HL-60 (cell line): ENCODE measurements around the gene VPS13C.

Source experiments
- POLR2AphosphoS5 ChIP-seq: IDR thresholded peaks from 2 replicates; pipeline ENCODE4 v1.6.1; 2012; ENCODE audit warnings: low read depth
- TF ChIP-seq, protein P1 (sequence below): IDR thresholded peaks from one replicate; pipeline ENCODE4 v1.5.1; 2011; ENCODE audit warnings: low read length, control low read depth, inconsistent platforms; ENCODE audit not compliant: insufficient read depth
- TF ChIP-seq, protein P2 (sequence below): IDR thresholded peaks from 2 replicates; pipeline ENCODE4 v1.6.1; 2012; ENCODE audit warnings: low read depth; ENCODE audit not compliant: insufficient replicate concordance

DNA sequence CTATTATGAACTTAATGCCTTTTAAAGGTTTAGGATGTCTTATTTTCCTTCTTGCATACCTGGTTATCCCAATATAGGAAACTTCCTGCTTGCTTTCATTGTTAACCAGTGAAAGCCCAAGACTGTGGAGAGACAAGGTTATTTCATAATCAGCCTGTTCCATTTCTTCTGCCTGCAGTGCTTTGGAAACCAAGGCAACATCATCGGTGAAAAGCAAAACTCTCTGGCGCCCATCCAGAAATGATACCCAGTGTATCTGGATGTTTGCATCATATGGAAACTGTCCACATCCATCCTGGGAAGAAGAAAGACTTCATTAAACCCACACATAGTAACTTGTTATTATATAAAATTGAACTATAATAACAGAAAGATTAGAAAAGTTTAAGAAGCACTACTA, 170.1 kb downstream of the VPS13C start:
- TF ChIP-seq, protein P1, sequence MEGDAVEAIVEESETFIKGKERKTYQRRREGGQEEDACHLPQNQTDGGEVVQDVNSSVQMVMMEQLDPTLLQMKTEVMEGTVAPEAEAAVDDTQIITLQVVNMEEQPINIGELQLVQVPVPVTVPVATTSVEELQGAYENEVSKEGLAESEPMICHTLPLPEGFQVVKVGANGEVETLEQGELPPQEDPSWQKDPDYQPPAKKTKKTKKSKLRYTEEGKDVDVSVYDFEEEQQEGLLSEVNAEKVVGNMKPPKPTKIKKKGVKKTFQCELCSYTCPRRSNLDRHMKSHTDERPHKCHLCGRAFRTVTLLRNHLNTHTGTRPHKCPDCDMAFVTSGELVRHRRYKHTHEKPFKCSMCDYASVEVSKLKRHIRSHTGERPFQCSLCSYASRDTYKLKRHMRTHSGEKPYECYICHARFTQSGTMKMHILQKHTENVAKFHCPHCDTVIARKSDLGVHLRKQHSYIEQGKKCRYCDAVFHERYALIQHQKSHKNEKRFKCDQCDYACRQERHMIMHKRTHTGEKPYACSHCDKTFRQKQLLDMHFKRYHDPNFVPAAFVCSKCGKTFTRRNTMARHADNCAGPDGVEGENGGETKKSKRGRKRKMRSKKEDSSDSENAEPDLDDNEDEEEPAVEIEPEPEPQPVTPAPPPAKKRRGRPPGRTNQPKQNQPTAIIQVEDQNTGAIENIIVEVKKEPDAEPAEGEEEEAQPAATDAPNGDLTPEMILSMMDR: no peak
- no peak for TF ChIP-seq POLR2AphosphoS5
- TF ChIP-seq, protein P2, sequence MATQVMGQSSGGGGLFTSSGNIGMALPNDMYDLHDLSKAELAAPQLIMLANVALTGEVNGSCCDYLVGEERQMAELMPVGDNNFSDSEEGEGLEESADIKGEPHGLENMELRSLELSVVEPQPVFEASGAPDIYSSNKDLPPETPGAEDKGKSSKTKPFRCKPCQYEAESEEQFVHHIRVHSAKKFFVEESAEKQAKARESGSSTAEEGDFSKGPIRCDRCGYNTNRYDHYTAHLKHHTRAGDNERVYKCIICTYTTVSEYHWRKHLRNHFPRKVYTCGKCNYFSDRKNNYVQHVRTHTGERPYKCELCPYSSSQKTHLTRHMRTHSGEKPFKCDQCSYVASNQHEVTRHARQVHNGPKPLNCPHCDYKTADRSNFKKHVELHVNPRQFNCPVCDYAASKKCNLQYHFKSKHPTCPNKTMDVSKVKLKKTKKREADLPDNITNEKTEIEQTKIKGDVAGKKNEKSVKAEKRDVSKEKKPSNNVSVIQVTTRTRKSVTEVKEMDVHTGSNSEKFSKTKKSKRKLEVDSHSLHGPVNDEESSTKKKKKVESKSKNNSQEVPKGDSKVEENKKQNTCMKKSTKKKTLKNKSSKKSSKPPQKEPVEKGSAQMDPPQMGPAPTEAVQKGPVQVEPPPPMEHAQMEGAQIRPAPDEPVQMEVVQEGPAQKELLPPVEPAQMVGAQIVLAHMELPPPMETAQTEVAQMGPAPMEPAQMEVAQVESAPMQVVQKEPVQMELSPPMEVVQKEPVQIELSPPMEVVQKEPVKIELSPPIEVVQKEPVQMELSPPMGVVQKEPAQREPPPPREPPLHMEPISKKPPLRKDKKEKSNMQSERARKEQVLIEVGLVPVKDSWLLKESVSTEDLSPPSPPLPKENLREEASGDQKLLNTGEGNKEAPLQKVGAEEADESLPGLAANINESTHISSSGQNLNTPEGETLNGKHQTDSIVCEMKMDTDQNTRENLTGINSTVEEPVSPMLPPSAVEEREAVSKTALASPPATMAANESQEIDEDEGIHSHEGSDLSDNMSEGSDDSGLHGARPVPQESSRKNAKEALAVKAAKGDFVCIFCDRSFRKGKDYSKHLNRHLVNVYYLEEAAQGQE: no peak
